Stimulated activated CD4-positive, alpha-beta T cell treated with anti-CD3 and anti-CD28 coated beads, TNF-alpha, amount 100 ng/mL, for 24 hours (primary cell): Measurements from ENCODE around the gene IRGQ.
"Not testable (repeated sequence)": the region's sequence is repeated elsewhere in the genome, so short reads cannot be mapped to it uniquely, and the experiment has no call there.

ENCODE experiments used
- DNase-seq, 3 experiments: peaks; one replicate each; pipeline ENCODE4 v3.0.0-alpha.2; 2020; ENCODE audit warnings: low read depth in 3 of 3

Gene IRGQ

DNA sequence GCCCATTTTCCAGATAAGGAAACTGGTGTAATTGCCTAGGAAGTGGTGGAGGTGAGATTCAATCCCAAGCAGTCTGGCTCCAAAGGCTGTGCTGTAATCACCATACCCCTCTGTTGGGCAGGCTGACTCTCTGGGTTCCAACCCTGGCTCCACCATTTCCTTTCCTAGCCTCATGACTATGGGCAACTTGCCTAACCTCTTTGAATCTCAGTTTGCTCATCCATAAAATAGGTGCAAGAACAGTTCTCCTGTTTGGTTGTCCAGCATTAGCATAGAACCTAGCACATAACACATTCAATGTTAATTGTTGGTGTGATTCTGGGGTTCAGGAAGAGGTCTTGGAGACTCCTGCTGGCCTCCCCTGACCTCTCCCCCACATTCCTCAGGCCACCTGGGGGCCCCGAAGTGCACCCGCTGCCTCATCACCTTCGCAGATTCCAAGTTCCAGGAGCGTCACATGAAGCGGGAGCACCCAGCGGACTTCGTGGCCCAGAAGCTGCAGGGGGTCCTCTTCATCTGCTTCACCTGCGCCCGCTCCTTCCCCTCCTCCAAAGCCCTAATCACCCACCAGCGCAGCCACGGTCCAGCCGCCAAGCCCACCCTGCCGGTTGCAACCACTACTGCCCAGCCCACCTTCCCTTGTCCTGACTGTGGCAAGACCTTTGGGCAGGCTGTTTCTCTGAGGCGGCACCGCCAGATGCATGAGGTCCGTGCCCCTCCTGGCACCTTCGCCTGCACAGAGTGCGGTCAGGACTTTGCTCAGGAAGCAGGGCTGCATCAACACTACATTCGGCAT is 2.7 kb upstream of the IRGQ start:
- DNase-seq: no peak

DNA sequence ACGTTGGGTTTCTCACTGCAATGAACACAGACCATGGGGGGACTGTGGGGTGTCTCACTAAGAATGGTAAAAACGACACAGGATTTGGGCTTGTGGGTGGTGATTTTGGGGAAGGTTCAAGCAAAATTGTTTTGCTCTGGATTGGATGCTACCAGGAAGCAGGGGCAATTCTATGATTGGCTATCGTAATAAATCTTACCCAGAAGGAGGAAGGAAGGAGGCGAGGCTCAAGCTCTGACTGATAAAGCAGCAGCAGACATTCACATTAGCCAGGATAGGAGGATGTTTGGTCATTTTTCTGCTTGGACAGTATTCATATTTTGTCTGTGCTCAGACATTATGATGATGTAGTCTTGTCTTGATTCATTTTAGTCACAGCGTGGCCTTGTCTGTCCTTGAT is 1.9 kb upstream of the IRGQ start:
- no peak for DNase-seq

DNA sequence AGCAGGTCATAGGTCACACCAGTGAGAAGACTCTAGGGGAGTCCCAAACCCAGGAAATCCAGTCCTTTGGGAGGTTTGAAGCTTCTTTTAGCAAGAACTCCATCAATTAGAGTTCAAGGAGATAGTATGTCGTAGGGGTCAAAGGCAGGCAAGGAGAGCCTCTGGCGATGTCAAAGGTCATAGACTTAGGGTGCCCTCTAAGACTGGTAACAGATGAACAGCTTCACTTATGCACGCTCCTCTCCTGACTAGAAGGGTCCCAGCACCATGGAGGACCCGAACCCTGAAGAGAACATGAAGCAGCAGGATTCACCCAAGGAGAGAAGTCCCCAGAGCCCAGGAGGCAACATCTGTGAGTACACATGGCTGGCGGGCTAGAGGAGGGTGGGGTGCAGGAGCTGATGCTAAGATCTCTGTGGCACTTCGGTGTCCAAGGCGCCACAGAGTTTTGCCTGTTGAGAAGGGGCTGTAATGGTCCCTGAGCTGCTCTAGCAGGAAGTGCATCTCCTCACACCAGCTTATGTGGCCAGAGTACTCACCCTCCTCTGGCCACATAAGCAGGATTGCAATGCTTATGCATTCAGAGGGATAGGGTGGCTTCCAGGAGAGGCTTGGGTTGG is 1.0 kb upstream of the IRGQ start:
- no peak for DNase-seq

DNA sequence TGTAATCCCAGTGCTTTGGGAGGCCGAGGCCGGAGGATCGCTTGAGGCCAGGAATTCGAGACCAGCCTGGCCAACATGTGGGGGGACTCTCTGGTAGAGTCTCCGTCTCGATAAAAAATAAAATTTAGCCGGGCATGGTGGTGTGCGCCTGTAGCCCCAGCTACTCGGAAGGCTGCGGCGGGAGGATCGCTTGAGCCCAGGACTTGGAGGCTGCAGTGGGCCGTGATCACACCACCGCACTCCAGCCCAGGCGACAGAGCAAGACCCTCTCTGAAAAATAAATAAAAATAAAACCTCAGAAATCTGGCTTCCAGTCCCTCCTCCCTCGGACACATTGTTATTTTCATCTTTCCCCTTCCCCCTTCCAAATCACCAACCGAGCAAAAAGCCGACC is 332 bp downstream of the IRGQ start:
- DNase-seq: no peak

DNA sequence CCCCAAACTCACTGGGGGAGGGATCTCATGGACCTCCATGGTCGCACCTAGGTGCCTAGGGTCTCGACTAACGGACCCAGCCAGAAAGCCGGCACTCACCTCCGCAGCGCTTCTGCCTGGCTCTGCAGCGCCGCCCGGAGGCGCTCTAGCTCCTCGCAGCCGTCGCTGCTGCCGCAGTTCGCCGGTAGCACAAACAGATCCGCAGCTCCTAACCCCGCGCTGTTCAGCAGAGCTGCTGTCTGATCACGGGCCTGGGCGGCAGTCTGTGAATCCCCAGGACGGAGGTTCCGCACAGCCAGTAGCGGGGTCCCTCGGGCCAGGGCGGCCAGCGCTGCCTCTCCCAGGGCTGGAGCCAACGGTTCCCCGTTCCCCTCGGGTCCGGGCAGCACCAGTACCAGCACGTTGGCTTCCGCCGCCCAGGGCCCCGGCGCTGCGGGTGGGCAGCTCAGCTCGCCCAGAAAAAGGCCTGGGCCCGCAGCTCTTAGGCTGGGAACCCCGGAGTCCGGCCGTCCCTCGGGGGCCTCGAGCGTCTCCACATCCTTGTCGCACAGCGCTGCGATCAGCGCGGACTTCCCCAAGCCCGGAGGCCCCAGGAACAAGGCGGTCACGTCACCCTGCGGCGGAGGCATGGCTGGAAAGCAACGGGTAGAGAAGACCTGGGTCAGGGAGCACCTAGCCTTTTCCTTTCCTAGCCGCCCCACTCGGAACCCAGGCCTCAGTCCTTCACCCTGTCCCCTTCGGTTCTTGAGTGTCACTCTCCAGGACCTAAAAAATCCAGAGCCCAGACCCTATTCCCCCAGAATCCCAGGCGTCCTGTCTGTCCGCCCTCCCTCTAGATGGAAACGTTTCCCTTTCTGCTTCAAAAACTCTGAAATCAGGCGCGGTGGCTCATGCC is 977 bp downstream of the IRGQ start:
- DNase-seq: peak; percentile 46 to 65 (median 49)

DNA sequence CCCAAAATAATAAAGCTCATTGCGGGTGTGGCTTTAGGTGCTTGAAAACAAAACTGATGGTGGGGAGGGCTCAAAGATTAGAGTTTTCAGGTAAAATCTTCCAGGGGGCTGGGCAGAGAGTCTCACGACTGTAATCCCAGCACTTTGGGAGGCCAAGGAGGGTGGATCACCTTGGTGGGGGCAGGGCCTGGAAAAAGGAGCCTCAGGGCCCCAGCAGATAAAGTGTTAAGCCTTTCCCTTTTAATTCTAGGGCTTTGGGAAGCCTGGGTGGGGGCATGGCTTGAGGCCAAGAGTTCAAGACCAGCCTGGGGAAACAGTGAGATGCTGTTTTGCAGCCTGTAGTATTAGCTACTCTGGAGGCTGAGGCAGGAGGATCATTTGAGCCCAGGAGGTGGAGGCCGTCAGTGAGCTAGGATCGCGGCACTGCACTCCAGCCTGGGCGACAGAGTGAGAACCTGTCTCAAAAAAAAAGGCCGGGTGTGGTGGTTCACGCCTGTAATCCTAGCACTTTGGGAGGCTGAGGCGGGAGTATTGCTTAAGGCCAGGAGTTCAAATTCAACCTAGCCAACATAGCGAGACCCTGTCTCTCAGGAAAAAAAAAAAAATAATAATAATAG is 1.7 kb downstream of the IRGQ start:
- DNase-seq: no peak

DNA sequence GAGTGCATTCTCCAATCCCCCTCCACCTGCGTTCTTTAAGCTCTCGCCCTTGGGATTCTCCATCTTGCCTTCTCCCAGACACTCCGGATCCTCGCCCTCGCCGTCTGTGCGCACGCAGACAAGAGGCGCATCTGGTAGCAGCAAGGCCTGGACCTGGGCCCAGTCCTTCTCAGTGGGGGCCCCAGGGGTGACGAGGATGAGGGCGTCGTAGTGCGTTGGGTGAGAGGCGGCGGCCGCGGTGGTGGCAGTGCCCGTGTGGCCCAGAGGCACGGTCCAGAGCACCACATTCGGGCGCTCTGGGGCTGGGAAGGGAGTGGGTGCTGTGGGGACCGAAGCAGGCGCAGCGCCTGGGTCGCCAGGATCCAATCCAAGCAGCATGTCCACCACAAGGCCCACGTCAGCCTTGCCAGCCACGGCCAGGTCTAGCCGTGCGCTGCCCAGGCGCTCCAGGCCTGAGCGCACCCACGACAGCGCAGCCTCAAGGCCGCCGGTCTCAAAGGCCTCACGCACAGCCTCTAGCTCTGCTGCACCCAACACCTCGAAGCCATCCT is 3.1 kb downstream of the IRGQ start:
- DNase-seq: no peak

DNA sequence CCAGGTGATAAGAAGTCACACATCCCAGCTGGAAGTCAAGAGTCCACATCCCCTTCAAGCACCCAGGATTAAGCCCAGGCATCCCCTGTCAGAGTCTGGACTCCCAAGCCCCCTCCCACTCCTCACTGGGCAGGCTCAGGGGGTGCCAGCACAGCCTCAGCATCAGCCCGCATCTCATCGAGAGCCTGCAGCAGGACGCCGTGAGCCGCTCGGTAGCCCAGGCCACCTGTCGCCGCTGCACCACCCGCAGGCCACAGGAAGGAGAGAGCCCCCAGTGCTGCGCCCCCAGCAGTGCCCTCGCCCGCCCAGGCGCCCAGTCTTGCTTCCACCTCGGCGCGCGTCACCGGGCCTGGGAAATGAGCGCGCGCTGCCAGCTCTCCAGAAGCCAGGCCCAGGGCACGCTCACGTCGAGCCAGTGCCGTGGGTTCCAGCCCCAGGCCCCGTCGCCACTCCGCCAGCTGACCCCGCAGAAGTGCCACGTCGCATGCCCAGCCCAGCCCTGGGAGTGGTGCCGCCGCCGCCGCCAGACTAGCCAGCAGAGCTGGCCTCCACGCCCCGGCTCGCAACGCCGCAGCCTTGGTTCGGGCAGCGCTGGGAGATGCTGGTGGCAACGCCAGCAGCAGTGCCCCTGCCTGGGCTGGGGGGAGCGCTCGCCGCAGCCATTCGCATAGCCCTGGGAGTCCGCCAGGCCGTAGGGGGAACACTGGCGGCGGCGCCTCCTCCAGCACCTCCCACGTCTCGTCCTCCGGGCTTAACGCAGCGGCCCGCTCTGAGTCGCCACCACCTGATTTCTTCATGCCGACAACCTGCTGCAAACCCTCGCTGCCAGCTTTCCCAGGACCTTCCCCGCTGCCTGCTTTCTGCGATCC is 3.8 kb downstream of the IRGQ start:
- no peak for DNase-seq

DNA sequence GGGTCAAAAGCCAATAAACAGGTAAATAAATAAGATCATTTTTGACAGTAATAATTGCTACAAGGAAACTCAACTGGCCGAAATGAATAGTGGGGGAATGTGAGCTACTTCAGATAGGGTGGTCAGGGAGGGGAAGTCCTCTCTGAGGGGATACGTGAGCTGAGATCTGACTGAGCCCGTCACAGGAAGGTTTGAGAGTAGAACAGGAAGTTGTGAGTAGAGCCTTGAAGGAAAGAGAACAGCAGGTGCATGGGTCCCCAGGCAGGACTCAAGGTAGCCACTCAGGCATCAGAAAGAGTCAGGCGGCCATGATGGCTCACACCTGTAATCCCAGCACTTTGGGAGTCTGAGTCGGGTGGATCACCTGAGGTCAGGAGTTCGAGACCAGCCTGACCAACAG is 6.3 kb downstream of the IRGQ start:
- DNase-seq: no peak

DNA sequence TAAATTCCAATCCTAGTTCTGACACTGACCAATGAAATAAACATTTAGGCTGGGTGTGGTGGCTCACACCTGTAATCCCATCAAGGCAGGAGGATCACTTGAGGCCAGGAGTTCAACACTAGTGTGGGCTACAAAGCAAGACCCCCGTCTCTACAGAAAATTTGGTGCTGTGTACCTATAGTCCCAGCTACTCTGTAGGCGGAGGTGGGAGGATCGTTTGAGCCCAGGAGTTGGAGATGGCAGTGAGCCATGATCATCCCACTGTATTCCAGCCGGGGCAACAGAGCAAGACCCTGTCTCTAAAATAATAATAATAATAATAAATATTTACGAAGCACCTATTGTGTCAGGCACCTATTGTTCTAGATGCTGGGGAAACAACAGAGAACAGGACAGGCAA is 6.7 kb downstream of the IRGQ start:
- no peak for DNase-seq

DNA sequence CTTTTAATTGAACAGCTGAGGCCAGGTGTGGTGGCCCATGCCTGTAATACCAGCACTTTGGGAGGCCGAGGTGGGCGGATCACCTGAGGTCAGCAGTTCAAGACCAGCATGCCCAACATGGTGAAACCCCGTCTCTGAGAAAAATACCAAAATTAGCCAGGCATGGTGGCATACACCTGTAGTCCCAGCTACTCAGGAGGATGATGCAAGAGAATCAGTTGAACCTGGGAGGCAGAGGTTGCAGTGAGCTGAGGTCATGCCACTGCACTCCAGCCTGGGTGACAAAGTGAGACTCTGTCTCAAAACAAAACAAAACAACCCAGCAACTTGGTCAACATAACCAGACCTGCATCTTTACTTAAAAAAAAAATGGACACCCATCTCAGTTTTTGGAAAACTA is 8.9 kb downstream of the IRGQ start:
- not testable (repeated sequence) for DNase-seq

DNA sequence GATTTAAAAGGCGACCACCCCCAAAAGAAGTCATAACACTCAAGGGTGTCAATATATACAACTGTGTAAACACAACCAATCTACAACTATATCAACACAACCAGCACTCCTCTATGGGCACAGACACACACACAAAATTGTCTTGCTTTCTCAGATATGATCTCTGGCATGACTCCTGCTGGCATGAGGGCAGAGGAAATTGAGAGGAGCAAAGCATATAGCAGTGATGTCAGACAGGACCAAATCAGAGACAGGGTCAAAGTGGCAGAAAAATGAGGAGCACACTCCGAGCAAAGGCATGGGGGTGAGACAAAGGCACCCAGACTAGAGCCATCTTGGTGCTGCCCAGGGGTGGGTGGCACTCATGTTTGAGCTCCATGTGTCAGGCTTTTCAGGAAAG is 9.6 kb downstream of the IRGQ start:
- DNase-seq: no peak

DNA sequence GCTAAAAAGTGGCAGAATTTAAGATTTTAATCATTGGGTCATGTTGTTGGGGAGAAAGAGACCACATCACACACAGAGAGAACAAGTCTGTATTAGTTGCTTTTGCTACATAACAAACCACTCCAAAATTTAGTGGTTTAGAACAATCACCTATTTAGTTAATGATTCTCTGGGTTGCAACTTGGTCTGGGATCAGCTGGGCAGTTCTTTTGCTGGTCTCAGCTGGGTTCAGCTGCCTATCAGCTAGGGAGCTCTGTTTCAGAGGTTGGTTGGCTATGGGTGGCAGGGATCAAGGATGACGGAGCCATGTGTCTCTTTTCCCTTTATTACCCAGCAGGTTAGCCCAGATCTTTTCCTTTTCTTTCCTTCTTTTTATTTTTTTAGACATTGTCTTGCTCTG is 11.4 kb downstream of the IRGQ start:
- DNase-seq: no peak

DNA sequence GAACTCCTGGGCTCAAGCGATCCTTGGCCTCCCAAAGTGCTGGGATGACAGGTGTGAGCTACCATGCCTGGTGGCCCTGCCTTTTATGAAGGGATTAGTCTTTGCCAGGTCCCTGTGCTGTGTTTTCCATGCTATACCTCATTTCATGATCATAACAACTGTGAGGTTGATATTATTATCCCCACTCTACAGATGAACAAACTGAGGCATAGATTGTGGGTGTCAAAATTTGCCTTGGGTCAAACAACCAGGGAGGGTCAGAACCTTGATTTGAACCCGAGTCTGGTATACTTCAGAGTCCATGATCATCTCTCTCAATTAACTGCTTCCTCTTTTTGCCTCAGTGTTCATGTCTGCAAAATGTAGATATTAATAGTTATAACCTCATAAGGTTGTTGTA is 13.4 kb downstream of the IRGQ start:
- DNase-seq: no peak

DNA sequence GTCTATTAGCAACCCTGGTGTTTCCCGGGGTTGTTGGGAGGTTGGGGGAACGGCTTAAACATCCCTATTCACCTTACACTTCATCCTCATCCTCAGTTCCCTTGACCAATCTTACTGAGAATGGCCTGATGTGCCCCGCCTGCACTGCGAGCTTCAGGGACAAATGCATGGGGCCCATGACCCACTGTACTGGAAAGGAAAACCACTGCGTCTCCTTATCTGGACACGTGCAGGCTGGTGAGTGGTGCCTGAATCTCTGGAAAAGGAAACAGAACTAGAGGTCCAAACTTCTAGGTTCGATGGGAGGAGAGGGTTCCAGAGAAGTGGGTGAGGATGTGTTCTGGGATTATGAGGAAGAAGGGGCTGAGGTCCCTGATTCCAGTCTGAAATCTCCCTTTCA is 14.5 kb downstream of the IRGQ start:
- DNase-seq: no peak

DNA sequence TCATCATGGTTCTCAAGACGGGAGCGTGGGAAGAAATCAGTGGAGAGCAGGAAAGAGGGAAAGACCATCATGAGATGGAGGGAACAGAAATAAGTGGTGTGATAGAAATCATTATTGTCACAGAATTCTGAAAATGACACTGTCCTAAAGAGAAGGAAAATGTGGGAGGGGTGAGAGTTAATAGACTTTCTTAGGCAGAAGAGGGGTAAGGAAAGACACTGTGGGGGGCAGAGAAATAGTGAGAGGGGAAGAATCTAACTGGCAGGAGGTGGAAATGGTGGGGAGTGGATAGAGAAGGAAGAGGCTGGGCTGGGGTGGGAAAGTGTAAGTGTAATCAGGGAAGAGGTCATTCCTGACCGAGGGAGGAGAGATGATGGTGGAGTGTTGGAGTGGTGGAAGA is 17.1 kb downstream of the IRGQ start:
- DNase-seq: no peak

DNA sequence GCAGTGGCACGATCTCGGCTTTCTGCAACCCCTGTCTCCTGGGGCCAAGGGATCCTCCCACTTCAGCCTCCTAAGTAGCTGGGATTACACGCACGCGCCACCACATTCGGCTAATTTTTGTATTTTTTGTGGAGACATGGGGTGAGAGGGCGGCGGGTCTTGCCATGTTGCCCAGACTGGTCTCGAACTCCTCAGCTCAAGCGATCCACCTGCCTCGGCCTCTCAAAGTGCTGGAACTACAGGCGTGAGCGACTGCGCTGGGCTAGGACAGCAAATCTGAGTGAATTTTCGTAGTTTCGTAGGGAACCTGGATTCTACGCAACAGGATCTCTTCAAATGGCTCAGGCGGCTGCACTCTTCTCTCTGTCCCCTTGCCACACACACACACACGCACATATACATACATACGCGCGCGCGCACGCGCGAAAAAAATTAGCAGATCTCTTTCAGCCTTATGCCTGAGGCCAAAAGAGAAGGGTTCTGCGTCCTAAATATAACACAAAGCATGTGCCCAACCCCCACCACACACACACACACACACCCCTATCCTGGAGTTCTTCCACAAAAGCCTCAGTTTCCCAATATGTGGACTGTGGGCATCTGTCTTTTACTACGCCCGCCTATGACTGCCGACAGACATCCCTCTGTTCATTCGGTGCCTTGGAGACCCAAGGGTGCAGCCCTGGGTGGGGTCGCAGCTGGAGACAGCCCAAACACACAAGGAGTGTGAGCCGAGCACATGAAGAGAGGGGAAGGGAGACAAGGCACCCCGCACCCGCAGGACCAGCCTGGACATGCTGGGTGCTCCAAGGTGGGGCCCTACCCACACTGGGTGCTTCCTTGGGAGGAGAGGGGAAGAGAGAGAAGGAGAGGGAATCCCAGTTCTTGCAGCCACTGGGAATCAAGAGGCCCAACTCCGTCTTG is 19.7 kb downstream of the IRGQ start:
- no peak for DNase-seq

DNA sequence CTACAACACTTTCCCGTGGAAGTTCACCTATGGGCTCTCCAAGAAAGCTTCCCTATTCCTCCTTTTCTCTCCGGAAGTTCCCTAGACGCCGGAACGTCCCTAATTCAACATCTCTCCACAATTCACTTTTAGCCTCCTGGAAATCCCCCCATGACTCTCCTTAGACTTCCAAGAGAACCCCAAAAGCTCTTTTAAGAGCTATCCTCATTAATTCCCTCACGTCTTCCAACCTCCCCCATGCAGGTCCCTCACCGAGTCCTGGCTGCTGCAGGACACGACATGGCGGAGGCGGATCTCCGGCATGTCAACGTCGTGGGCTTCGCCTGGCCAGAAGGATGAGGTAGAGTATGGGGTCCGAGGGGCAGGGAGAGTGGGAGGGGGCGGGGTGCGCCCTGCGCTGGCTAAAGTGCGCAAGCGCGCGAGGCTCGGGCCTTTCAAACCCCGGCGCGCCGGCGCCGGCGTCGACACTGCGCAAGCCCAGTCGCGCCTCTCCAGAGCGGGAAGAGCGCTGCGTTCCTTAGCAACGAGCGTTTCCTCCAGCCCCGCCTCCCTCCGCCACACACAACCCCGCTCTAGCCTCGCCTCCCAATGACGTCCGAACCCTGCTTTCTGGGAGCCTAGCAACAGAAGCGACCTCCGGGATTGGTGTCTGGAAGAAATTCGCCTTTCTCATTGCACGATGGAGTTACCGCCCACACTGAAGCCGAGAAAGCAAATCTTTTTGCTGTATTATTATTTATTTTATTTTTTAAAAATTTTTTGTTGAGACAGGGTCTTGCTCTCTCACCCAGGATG is 20.6 kb downstream of the IRGQ start, which contains the start of the genes PINLYP and XRCC1:
Gene PINLYP, plus strand, starts transcription at position 646 of the 795 bp plus-strand sequence. CDS start 1,391 bp downstream, outside the sequence.
Gene XRCC1, minus strand, starts transcription at position 372 of the 795 bp plus-strand sequence. Its CDS starts 69 bp downstream, at position 303.
- DNase-seq: peak; percentile 91 to 97 (median 95)
